WTC11 (cell line): Measurements from ENCODE around the gene DAPK1. TPM values are rescaled to one million over a fixed set of nuclear protein-coding genes. Genes with fewer than 3 reads are reported as not detected.

Experiments used
- ATAC-seq: fragments of 200-7000 bp; cut with Tn5 transposase; 2 replicates; pipeline ENCODE4 v1.10.0; 2021; ENCODE audit warnings: mild to moderate bottlenecking, moderate library complexity
- CTCF ChIA-PET: fragments of 300-600 bp; sonication (Branson Sonifier 250); formaldehyde crosslinking; loops from one replicate; lab custom pipeline; 2021; ENCODE audit warnings: antibody characterized with exemption; lab: Charles Lee
- POLR2A ChIA-PET: fragments of 350-600 bp; sonication (Branson Sonifier 250); formaldehyde crosslinking; loops from one replicate; lab custom pipeline; 2021; ENCODE audit warnings: antibody characterized with exemption; lab: Charles Lee
- DNase-seq: peaks from one replicate; pipeline ENCODE4 v3.0.0; 2021; ENCODE audit warnings: low spot score
- H3K27ac Mint-ChIP-seq: 2 replicates; pipeline ENCODE4 v1.8.0; 2021; ENCODE audit warnings: mixed read lengths
- H3K27me3 Mint-ChIP-seq: 2 replicates; pipeline ENCODE4 v1.8.0; 2021; ENCODE audit warnings: low read depth, mild to moderate bottlenecking, moderate library complexity, mixed read lengths
- H3K36me3 Mint-ChIP-seq: 2 replicates; pipeline ENCODE4 v1.8.0; 2021; ENCODE audit warnings: mixed read lengths
- H3K4me1 Mint-ChIP-seq: 2 replicates; pipeline ENCODE4 v1.8.0; 2022; ENCODE audit warnings: mixed read lengths
- H3K4me3 Mint-ChIP-seq: 2 replicates; pipeline ENCODE4 v1.8.0; 2021; ENCODE audit warnings: mild to moderate bottlenecking, moderate library complexity, mixed read lengths
- H3K9me3 Mint-ChIP-seq: 2 replicates; pipeline ENCODE4 v1.8.0; 2021; ENCODE audit warnings: mixed read lengths
- AR ChIP-seq: fragments of 250-450 bp; sonication (Bioruptor Pico); IDR thresholded peaks from 2 replicates; pipeline ENCODE4 v1.9.0; 2021; ENCODE audit warnings: mild to moderate bottlenecking
- ARID4B ChIP-seq: sonication (generic); formaldehyde crosslinking; IDR thresholded peaks from 2 replicates; pipeline ENCODE4 v1.8.0; 2023; ENCODE audit warnings: missing genetic modification reagents, mild to moderate bottlenecking, borderline replicate concordance
- CDX4 ChIP-seq: fragments of 250-450 bp; sonication (Bioruptor Pico); IDR thresholded peaks from 2 replicates; pipeline ENCODE4 v1.9.0; 2021; ENCODE audit warnings: moderate library complexity, mild to moderate bottlenecking, inconsistent platforms, borderline replicate concordance
- IRF1 ChIP-seq: sonication (generic); formaldehyde crosslinking; IDR thresholded peaks from 2 replicates; pipeline ENCODE4 v1.8.0; 2023; ENCODE audit warnings: missing genetic modification reagents
- MAX ChIP-seq: sonication (generic); formaldehyde crosslinking; IDR thresholded peaks from 2 replicates; pipeline ENCODE4 v1.8.0; 2022; ENCODE audit warnings: mild to moderate bottlenecking, missing genetic modification reagents
- PREB ChIP-seq: sonication (generic); formaldehyde crosslinking; IDR thresholded peaks from 2 replicates; pipeline ENCODE4 v1.8.1; 2022; ENCODE audit warnings: mild to moderate bottlenecking, missing genetic modification reagents, moderate library complexity, borderline replicate concordance
- RELA ChIP-seq: sonication (generic); formaldehyde crosslinking; IDR thresholded peaks from 2 replicates; pipeline ENCODE4 v1.8.1; 2022; ENCODE audit warnings: missing genetic modification reagents, mild to moderate bottlenecking, borderline replicate concordance
- STAT6 ChIP-seq: sonication (generic); formaldehyde crosslinking; conservative IDR thresholded peaks from 2 replicates; pipeline ENCODE4 v1.8.1; 2023; ENCODE audit warnings: mild to moderate bottlenecking, low read depth, missing genetic modification reagents, moderate library complexity
- USF2 ChIP-seq: sonication (generic); formaldehyde crosslinking; IDR thresholded peaks from 2 replicates; pipeline ENCODE4 v1.8.1; 2023; ENCODE audit warnings: mild to moderate bottlenecking, missing genetic modification reagents, moderate library complexity
- ZMAT4 ChIP-seq: fragments of 250-450 bp; sonication (Bioruptor Pico); IDR thresholded peaks from 2 replicates; pipeline ENCODE4 v1.9.0; 2021; ENCODE audit warnings: mild to moderate bottlenecking
- total RNA-seq: library from RNA; stranded (reverse); gene quantifications from 3 replicates; pipeline ENCODE4 v1.2.3, GENCODE V29; 2021

Gene DAPK1
- total RNA-seq, 1 experiment from 2014 or later: 129 TPM

GRCh38 chr9:87579781-87580541 is 82.3 kb downstream of the DAPK1 start (continued):
- no peak for TF ChIP-seq RELA

GRCh38 chr9:87580941-87581438 is 83.3 kb downstream of the DAPK1 start:
- POLR2A ChIA-PET: interaction anchor here (0.7 kb wide), 1 partner anchor 112 kb away, joined by 3 read pairs; no protein-coding TSS in a partner anchor
- ATAC-seq (no peak), DNase-seq (no peak)
- H3K4me3 Mint-ChIP-seq: no peak overlapping the region
- H3K27me3 Mint-ChIP-seq: no peaks in the 10 kb centered on the region
- CTCF ChIA-PET: no interaction called here
- no peaks in the 10 kb centered on the region for H3K9me3 Mint-ChIP-seq
- peaks cover 30% of the 10 kb centered on the region for H3K4me1 Mint-ChIP-seq
- peak overlapping the region; percentile 16; the same call in 1 of the 2 replicates for H3K27ac Mint-ChIP-seq
- H3K36me3 Mint-ChIP-seq: no peaks in the 10 kb centered on the region
- no peak for TF ChIP-seq PREB (CRISPR knock-in tag)
- TF ChIP-seq MAX (CRISPR knock-in tag): no peak

- POLR2A ChIA-PET: interaction anchor here (0.7 kb wide), 1 partner anchor 112 kb away, joined by 3 read pairs; no protein-coding TSS in a partner anchor
- H3K27ac Mint-ChIP-seq: no peak overlapping the region
- DNase-seq: no peak
- ATAC-seq: no peak
- peaks cover 29% of the 10 kb centered on the region for H3K4me1 Mint-ChIP-seq
- H3K27me3 Mint-ChIP-seq: no peaks in the 10 kb centered on the region
- H3K36me3 Mint-ChIP-seq: no peaks in the 10 kb centered on the region
- no peaks in the 10 kb centered on the region for H3K9me3 Mint-ChIP-seq
- CTCF ChIA-PET: no interaction called here
- no peak overlapping the region for H3K4me3 Mint-ChIP-seq
- TF ChIP-seq ARID4B (CRISPR knock-in tag) (no peak), STAT6 (CRISPR knock-in tag) (no peak), CDX4 (CRISPR knock-in tag) (no peak), AR (CRISPR knock-in tag) (no peak), ZMAT4 (CRISPR knock-in tag) (no peak), RELA (no peak), IRF1 (CRISPR knock-in tag) (no peak), USF2 (CRISPR knock-in tag) (no peak)
Measured at GRCh38 chr9:87581513-87581912, 83.8 kb downstream of the DAPK1 start.
